ENCODE measurements around the gene KCTD1. TPM values are rescaled to one million over a fixed set of nuclear protein-coding genes. Genes with fewer than 3 reads are reported as not detected.

Gene KCTD1
- total RNA-seq, 6 experiments from 2014 or later: 2.9 to 6.8 (median 4.8) TPM

DNA sequence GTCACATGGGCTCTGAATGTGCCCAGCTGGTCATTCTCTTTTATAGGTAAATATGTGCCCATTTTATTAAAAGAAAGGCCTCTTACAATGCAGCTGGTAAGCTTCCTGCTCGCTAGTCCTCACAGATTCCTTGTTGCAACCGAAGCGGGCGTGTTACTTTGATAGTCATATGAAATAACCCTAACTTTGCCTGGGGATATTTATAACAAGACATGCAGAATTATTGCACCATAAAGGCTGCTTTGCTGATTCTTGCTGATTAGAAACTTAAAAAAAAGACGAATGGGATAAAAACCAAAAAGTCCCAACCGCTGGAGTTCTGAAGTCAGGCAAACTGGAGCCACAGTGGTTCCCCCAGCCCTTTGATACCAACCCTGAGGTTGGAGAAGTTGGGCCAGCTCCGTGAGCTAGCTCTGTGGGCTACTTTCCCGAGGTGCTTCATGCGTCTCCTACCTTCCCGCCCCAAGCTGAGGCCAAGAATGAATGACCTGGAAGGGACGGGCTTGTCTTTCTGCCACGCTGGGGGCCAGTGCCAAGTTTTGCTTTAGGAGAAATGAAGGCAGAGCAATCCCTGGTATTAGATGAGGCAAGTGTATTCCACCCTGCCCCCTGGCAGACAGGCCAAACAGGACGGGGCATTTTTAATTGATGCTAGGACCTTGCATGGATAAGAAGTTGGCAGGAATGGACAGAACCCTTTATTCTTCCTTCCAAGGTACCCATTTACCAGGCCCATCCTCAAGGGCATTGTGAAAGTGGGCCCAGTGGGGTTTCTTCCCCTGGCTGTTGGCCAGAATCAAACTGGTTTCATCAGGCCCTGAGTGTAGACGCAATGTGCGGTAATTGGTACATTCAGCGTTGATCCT lies 140.4 kb downstream of the KCTD1 start:
- 83% methylated on average over 11 of the region's 16 CpGs for WGBS (ENCODE audit: insufficient coverage, low coverage, low lambda C conversion rate, missing lambda C conversion rate)
- intact Hi-C loops (cut with DNase I): no loop called here

DNA sequence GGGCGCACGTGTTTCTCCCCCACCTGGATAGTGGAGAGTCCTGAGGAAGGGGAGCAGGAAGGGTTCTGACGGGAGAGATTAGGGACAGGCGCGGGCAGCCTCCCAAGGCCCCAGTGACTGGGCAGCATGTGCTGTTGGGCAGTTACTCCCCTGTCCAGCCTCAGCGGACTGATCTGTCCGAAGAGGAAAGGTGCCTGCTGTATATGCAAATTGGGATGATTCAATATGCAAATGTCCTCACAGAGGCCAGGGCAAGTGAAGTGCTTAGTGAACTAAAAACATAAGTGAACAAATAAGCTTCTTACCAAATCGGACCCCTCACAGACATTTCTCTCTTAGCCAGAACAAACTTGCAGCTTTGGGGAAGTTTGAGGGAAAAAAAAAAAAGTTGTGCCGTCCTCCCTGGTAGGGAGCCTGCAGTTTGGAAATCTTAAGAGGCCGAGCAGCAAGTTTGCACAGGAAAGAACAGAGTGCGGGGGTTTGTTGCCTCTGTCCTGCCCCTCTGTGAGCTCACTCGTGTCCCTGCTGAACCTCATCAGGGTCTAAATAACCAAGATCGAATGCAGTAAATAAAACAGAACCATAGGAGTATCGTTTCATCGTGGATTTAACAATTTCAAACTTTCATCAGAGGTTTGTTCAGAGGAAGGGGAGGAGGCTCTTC lies 141.4 kb downstream of the KCTD1 start:
- DNase-seq (no peak), ATAC-seq (no peak)
- 73% methylated on average over 11 of the region's 15 CpGs for WGBS (ENCODE audit: insufficient coverage, low coverage, low lambda C conversion rate, missing lambda C conversion rate)
- Histone ChIP-seq H3K4me3 (no peak overlapping the region), H3K9me3 (no peaks in the 10 kb centered on the region), H3K4me1 (no peaks in the 10 kb centered on the region), H3K36me3 (no peaks in the 10 kb centered on the region), H3K27ac (no peak overlapping the region), H3K27me3 (no peaks in the 10 kb centered on the region)
- TF ChIP-seq POLR2A (IDR thresholded peaks at IDR 0.05): no peak
- TF ChIP-seq, protein P1, sequence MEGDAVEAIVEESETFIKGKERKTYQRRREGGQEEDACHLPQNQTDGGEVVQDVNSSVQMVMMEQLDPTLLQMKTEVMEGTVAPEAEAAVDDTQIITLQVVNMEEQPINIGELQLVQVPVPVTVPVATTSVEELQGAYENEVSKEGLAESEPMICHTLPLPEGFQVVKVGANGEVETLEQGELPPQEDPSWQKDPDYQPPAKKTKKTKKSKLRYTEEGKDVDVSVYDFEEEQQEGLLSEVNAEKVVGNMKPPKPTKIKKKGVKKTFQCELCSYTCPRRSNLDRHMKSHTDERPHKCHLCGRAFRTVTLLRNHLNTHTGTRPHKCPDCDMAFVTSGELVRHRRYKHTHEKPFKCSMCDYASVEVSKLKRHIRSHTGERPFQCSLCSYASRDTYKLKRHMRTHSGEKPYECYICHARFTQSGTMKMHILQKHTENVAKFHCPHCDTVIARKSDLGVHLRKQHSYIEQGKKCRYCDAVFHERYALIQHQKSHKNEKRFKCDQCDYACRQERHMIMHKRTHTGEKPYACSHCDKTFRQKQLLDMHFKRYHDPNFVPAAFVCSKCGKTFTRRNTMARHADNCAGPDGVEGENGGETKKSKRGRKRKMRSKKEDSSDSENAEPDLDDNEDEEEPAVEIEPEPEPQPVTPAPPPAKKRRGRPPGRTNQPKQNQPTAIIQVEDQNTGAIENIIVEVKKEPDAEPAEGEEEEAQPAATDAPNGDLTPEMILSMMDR (IDR thresholded peaks at IDR 0.05): no peak
- intact Hi-C loops (cut with DNase I): no loop called here

More for the DNA sequence above, 140.4 kb downstream of the KCTD1 start:
- Histone ChIP-seq H3K27me3 (no peaks in the 10 kb centered on the region), H3K36me3 (no peaks in the 10 kb centered on the region), H3K9me3 (no peaks in the 10 kb centered on the region), H3K4me3 (no peak overlapping the region), H3K27ac (no peak overlapping the region), H3K4me1 (no peaks in the 10 kb centered on the region)
- DNase-seq (no peak), ATAC-seq (no peak)
- TF ChIP-seq POLR2A (IDR thresholded peaks at IDR 0.05): no peak
- TF ChIP-seq, protein P1 (IDR thresholded peaks at IDR 0.05): no peak

DNA sequence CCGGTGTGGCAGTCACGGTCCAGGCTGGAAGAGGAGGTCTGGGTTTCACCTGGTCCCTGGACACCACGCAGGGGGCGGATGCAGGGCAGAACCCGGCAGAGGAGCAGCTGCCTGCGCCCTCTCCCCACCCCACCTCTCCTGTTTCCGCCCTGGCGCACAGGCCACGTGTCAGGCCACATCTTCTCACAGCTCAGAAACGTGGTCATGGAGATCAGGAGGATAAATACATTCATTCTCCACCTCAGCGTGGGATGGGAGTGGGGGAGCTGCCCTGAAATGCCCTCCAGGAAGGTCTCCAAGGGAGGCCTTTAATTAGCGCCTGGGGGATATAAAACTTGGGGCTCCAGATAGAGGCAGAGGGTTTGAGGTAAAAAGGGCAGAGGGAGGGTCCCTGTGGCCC lies 142.0 kb downstream of the KCTD1 start:
- Histone ChIP-seq H3K27ac (no peak overlapping the region), H3K4me3 (no peak overlapping the region), H3K4me1 (no peaks in the 10 kb centered on the region), H3K27me3 (no peaks in the 10 kb centered on the region), H3K36me3 (no peaks in the 10 kb centered on the region), H3K9me3 (no peaks in the 10 kb centered on the region)
- TF ChIP-seq, protein P1 (IDR thresholded peaks at IDR 0.05): no peak
- no peak for TF ChIP-seq POLR2A (IDR thresholded peaks at IDR 0.05)
- 74% methylated on average over 7 of the region's 12 CpGs for WGBS (ENCODE audit: insufficient coverage, low coverage, low lambda C conversion rate, missing lambda C conversion rate)
- ATAC-seq: no peak
- DNase-seq: no peak
- intact Hi-C loops (cut with DNase I): no loop called here

DNA sequence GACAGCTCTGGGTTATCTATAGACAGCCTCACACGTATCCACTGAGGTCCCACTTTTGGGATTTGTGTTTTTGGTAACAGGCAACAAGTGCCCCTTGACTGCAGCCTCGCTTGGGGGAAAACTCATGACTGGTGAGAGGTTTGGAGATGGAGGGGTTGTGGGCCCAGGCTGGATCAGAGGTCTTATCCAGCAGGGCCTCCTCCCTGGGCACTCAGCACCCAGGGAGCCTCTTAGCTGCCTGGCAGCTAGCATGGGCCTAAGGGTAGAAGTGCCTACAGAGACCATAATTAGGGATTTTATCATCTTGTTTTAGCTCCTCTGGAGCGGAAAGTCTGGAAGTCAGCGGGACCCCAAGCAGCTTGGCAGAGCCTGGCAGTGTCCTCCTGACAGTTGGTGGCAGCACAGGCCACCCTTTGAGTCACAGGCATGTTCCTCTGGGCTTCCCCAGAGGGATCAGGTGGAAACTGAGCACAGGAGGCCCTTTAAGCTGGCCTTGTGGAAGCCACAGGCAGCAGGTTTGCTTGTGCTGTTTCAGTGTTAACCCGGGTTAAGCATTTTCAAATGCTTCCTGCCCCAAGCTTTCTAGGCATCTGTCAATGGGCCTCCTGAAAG lies 143.1 kb downstream of the KCTD1 start:
- no peaks in the 10 kb centered on the region for H3K36me3 ChIP-seq
- intact Hi-C loops (cut with DNase I): no loop called here
- peak; percentile 32 to 84 (median 62) for ATAC-seq
- H3K4me3 ChIP-seq: no peak overlapping the region
- H3K9me3 ChIP-seq: no peaks in the 10 kb centered on the region
- WGBS (ENCODE audit: insufficient coverage, low coverage, low lambda C conversion rate, missing lambda C conversion rate): 77% methylated on average over 3 of the region's 5 CpGs
- no peak overlapping the region for H3K27ac ChIP-seq
- no peaks in the 10 kb centered on the region for H3K4me1 ChIP-seq
- DNase-seq: peak in 1 of 3 donors; percentile 32
- TF ChIP-seq POLR2A (IDR thresholded peaks at IDR 0.05): no peak
- TF ChIP-seq, protein P1 (IDR thresholded peaks at IDR 0.05): peak in 3 of 4 donors; percentile 22 to 39 (median 38)
- H3K27me3 ChIP-seq: no peaks in the 10 kb centered on the region

Small RNAs within 50 kb of the gene (microRNA-seq; reads per million reads assigned to microRNA genes)
- gene MIR8057: 0 reads per million in 2 donors

Small RNAs within 50 kb of the gene (small RNA-seq; reads per million reads assigned to genes)
- gene MIR8057: 0 reads per million in 2 experiments
